SU-DHL-6 (cell line): ENCODE results near the gene ADCYAP1R1.

Source experiments
- H2AFZ ChIP-seq: fragments of 200-600 bp; sonication (generic); 2 replicates; pipeline ENCODE4 v1.6.1; 2014; ENCODE audit warnings: low read depth, mild to moderate bottlenecking, moderate library complexity, mixed read lengths, antibody characterized with exemption, low read length; ENCODE audit not compliant: severe bottlenecking
- H3F3A ChIP-seq: fragments of 200-600 bp; shearing (Covaris generic); 2 replicates; pipeline ENCODE4 v1.6.0; 2016; ENCODE audit warnings: antibody characterized with exemption, mild to moderate bottlenecking; ENCODE audit not compliant: insufficient read depth
- H3K27ac ChIP-seq: fragments of 200-600 bp; sonication (generic); 2 replicates; pipeline ENCODE4 v1.5.1; 2016; ENCODE audit warnings: low read depth, mild to moderate bottlenecking, low read length, moderate library complexity, mixed read lengths
- H3K27me3 ChIP-seq: fragments of 200-600 bp; sonication (generic), shearing (Covaris generic); 2 replicates; pipeline ENCODE4 v1.6.0; 2014; ENCODE audit warnings: mild to moderate bottlenecking, low read length
- H3K36me3 ChIP-seq: fragments of 200-600 bp; sonication (generic); 2 replicates; pipeline ENCODE4 v1.6.1; 2014; ENCODE audit warnings: mild to moderate bottlenecking, low read length, mixed read lengths
- H3K4me2 ChIP-seq: fragments of 300-600, 200-600 bp; shearing (Covaris generic), sonication (generic); 2 replicates; pipeline ENCODE4 v1.6.0; 2014; ENCODE audit warnings: low read length, low read depth, mild to moderate bottlenecking; ENCODE audit not compliant: poor library complexity, severe bottlenecking
- H3K4me3 ChIP-seq: fragments of 200-600 bp; sonication (generic); 2 replicates; pipeline ENCODE4 v1.5.1; 2014; ENCODE audit warnings: antibody characterized with exemption, low read length, mild to moderate bottlenecking, mixed read lengths; ENCODE audit not compliant: insufficient read depth, poor library complexity, severe bottlenecking
- H3K79me2 ChIP-seq: fragments of 200-600 bp; sonication (generic); 2 replicates; pipeline ENCODE4 v1.6.1; 2014; ENCODE audit warnings: mild to moderate bottlenecking, low read length, moderate library complexity; ENCODE audit not compliant: insufficient read depth
- H3K9ac ChIP-seq: fragments of 200-600 bp; sonication (generic); 2 replicates; pipeline ENCODE4 v1.7.0; 2014; ENCODE audit warnings: mild to moderate bottlenecking, low read length
- H3K9me2 ChIP-seq: fragments of 200-600 bp; sonication (generic); replicated peaks from 2 replicates; pipeline ENCODE4 v1.6.1; 2014; ENCODE audit warnings: low read length; ENCODE audit not compliant: insufficient read depth
- H3K9me3 ChIP-seq: fragments of 200-600 bp; sonication (generic); 2 replicates; pipeline ENCODE4 v1.6.1; 2014; ENCODE audit warnings: low read length, mixed read lengths; ENCODE audit not compliant: insufficient read depth
- H4K20me1 ChIP-seq: fragments of 200-600 bp; sonication (generic); 2 replicates; pipeline ENCODE4 v1.6.1; 2014; ENCODE audit warnings: low read depth, mild to moderate bottlenecking, antibody characterized with exemption, low read length, moderate library complexity, mixed read lengths
- EZH2phosphoT487 ChIP-seq: fragments of 200-600 bp; sonication (generic), shearing (Covaris generic); conservative IDR thresholded peaks from 2 replicates; pipeline ENCODE4 v1.6.1; 2018; ENCODE audit warnings: mild to moderate bottlenecking, antibody characterized with exemption, low read length, moderate library complexity, mixed read lengths
- TF ChIP-seq, protein P1 (sequence below): fragments of 200-600 bp; sonication (generic); IDR thresholded peaks from one replicate; pipeline ENCODE4 v1.5.1; 2017; ENCODE audit warnings: antibody characterized with exemption, mild to moderate bottlenecking, low read length, moderate library complexity; ENCODE audit not compliant: insufficient read depth, poor library complexity, severe bottlenecking

The ADCYAP1R1 gene

DNA sequence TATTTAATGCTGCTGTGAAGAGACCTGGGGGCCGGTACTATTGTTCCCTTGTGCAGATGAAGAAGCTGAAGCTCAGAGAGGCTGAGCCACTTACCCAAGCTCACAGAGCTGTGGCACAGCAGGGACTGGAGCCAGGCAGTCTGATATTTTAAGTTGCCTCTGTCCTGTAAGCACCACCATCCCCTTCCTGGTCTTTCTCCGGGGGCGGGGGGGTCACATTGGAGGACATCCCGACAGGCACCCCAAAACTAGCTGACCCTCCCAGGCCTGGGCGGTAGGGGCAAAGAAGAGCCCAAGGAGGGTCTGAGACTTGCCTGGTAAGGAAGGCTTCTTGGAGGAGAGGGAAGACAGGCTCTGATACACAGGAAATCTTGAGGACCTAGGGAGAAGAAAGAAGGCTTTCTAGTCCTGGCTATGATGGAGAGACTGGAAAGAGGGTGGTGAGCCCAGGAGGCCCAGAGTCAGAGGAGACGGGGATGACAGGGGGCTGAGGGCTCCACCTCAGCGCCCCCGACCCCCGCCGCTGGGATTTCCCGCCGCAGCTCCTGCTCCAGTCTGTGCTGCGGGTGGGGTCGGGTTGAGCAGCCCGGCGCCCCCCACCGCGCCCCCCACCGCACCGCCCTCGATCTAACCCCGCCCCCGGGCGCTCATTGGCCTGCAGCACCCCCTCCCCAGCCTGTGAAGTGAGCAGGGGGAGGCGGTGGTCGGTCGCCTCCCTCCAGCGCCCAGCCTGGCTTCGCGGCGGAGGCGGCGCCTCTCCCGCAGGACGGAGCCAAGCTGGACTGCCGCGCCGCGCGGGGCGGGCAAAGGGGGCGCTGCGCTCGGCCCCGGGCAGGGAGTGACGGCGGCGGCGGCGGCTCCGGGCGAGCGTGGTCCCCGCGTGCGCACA is at the start of gene ADCYAP1R1:
Gene ADCYAP1R1, plus strand, starts transcription at position 711 of the 889 bp plus-strand sequence. CDS start 10,957 bp downstream, outside the sequence.
- Histone ChIP-seq H4K20me1 (no peaks in the 10 kb centered on the region), H3K79me2 (no peaks in the 10 kb centered on the region), H3K27ac (no peak within 1 kb of the TSS), H3K4me3 (no peak within 1 kb of the TSS), H3K9me3 (no peaks in the 10 kb centered on the region), H3K4me2 (no peak within 1 kb of the TSS), H3K9ac (no peak within 1 kb of the TSS), H2AFZ (no peak within 1 kb of the TSS), H3K36me3 (no peaks in the 10 kb centered on the region), H3F3A (no peaks in the 10 kb centered on the region), H3K9me2 (no peaks in the 10 kb centered on the region), H3K27me3 (no peaks in the 10 kb centered on the region)
- TF ChIP-seq EZH2phosphoT487: no peak
- TF ChIP-seq, protein P1, sequence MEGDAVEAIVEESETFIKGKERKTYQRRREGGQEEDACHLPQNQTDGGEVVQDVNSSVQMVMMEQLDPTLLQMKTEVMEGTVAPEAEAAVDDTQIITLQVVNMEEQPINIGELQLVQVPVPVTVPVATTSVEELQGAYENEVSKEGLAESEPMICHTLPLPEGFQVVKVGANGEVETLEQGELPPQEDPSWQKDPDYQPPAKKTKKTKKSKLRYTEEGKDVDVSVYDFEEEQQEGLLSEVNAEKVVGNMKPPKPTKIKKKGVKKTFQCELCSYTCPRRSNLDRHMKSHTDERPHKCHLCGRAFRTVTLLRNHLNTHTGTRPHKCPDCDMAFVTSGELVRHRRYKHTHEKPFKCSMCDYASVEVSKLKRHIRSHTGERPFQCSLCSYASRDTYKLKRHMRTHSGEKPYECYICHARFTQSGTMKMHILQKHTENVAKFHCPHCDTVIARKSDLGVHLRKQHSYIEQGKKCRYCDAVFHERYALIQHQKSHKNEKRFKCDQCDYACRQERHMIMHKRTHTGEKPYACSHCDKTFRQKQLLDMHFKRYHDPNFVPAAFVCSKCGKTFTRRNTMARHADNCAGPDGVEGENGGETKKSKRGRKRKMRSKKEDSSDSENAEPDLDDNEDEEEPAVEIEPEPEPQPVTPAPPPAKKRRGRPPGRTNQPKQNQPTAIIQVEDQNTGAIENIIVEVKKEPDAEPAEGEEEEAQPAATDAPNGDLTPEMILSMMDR: no peak

DNA sequence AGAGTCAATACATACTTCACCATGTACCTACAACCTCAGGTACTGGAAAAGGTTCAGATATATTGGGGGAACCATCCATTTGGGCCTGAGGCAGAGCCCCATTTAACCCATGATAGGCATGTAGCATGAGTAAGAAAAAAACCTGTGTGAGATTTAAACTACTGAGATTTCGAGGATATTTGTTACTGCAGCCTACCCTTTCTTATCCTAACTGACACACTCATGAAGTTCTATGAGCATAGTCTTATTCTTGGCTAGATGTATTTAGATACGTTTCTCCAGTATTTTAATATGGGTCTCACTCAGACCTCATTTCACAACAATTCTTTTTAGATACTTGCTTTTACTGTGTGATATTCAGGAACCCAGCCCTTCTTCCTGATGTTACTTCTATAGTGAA is 49.0 kb upstream of the ADCYAP1R1 start:
- no peak overlapping the region for H2AFZ ChIP-seq
- no peaks in the 10 kb centered on the region for H3K9me3 ChIP-seq
- H3K4me2 ChIP-seq: no peak overlapping the region
- no peaks in the 10 kb centered on the region for H3K36me3 ChIP-seq
- no peak overlapping the region for H3K9ac ChIP-seq
- no peak overlapping the region for H3K4me3 ChIP-seq
- no peaks in the 10 kb centered on the region for H3K27me3 ChIP-seq
- H4K20me1 ChIP-seq: no peaks in the 10 kb centered on the region
- H3K79me2 ChIP-seq: no peaks in the 10 kb centered on the region
- TF ChIP-seq EZH2phosphoT487: no peak
- TF ChIP-seq, protein P1: no peak
- no peaks in the 10 kb centered on the region for H3F3A ChIP-seq
- H3K27ac ChIP-seq: no peak overlapping the region
- no peaks in the 10 kb centered on the region for H3K9me2 ChIP-seq

- TF ChIP-seq EZH2phosphoT487: no peak
- TF ChIP-seq, protein P1: no peak
These were observed 48.4 kb upstream of the ADCYAP1R1 start for GRCh38 chr7:31003721-31004120.

More at GRCh38 chr7:31003721-31004120, 48.4 kb upstream of the ADCYAP1R1 start:
- Histone ChIP-seq H3K9me3 (no peaks in the 10 kb centered on the region), H2AFZ (no peak overlapping the region), H3K36me3 (no peaks in the 10 kb centered on the region), H3K27ac (no peak overlapping the region), H3K9ac (no peak overlapping the region), H3K4me2 (no peak overlapping the region), H3K27me3 (no peaks in the 10 kb centered on the region), H4K20me1 (no peaks in the 10 kb centered on the region), H3K9me2 (no peaks in the 10 kb centered on the region), H3K79me2 (no peaks in the 10 kb centered on the region), H3K4me3 (no peak overlapping the region), H3F3A (no peaks in the 10 kb centered on the region)
